ENCODE results near the gene PANK4.
A peak's percentile ranks its signal among the peaks of the same experiment; 100 is the strongest.

The PANK4 gene

GRCh38 chr1:2546515-2547209 lies 20.3 kb upstream of the PANK4 start:
- H3K4me1 ChIP-seq (ENCODE audit: insufficient read depth, poor library complexity, severe bottlenecking): peaks cover 5% of the 10 kb centered on the region
- peak overlapping the region; percentile 78 for H3K27ac ChIP-seq (ENCODE audit: poor library complexity, severe bottlenecking)
- no peaks in the 10 kb centered on the region for H3K36me3 ChIP-seq (ENCODE audit: low read depth)
- ATAC-seq (ENCODE audit: low read depth): peak; percentile 72
- no peaks in the 10 kb centered on the region for H3K27me3 ChIP-seq (ENCODE audit: insufficient read depth, poor library complexity, severe bottlenecking)
- peak overlapping the region; percentile 38 for H3K4me3 ChIP-seq (ENCODE audit: severe bottlenecking)
- no peaks in the 10 kb centered on the region for H3K9me3 ChIP-seq (ENCODE audit: severe bottlenecking)
- peak; percentile 89 for DNase-seq (ENCODE audit: low spot score)
- no peak for TF ChIP-seq CTCF (IDR thresholded peaks at IDR 0.05; ENCODE audit: poor library complexity, severe bottlenecking)

GRCh38 chr1:2545754-2546514 lies 19.5 kb upstream of the PANK4 start:
- H3K9me3 ChIP-seq (ENCODE audit: severe bottlenecking): no peaks in the 10 kb centered on the region
- H3K27ac ChIP-seq (ENCODE audit: poor library complexity, severe bottlenecking): peak overlapping the region; percentile 78
- peak; percentile 88 for DNase-seq (ENCODE audit: low spot score)
- TF ChIP-seq CTCF (IDR thresholded peaks at IDR 0.05; ENCODE audit: poor library complexity, severe bottlenecking): no peak
- no peaks in the 10 kb centered on the region for H3K36me3 ChIP-seq (ENCODE audit: low read depth)
- H3K27me3 ChIP-seq (ENCODE audit: insufficient read depth, poor library complexity, severe bottlenecking): no peaks in the 10 kb centered on the region
- H3K4me3 ChIP-seq (ENCODE audit: severe bottlenecking): peak overlapping the region; percentile 38
- H3K4me1 ChIP-seq (ENCODE audit: insufficient read depth, poor library complexity, severe bottlenecking): peaks cover 5% of the 10 kb centered on the region
- peak; percentile 57 for ATAC-seq (ENCODE audit: low read depth)

GRCh38 chr1:2544875-2545640 lies 18.7 kb upstream of the PANK4 start:
- H3K9me3 ChIP-seq (ENCODE audit: severe bottlenecking): no peaks in the 10 kb centered on the region
- no peak for ATAC-seq (ENCODE audit: low read depth)
- H3K36me3 ChIP-seq (ENCODE audit: low read depth): no peaks in the 10 kb centered on the region
- no peaks in the 10 kb centered on the region for H3K27me3 ChIP-seq (ENCODE audit: insufficient read depth, poor library complexity, severe bottlenecking)
- TF ChIP-seq CTCF (IDR thresholded peaks at IDR 0.05; ENCODE audit: poor library complexity, severe bottlenecking): no peak
- H3K27ac ChIP-seq (ENCODE audit: poor library complexity, severe bottlenecking): peak overlapping the region; percentile 78
- H3K4me1 ChIP-seq (ENCODE audit: insufficient read depth, poor library complexity, severe bottlenecking): peaks cover 5% of the 10 kb centered on the region
- H3K4me3 ChIP-seq (ENCODE audit: severe bottlenecking): no peak overlapping the region
- no peak for DNase-seq (ENCODE audit: low spot score)

GRCh38 chr1:2544093-2544874 lies 17.9 kb upstream of the PANK4 start:
- H3K36me3 ChIP-seq (ENCODE audit: low read depth): no peaks in the 10 kb centered on the region

More at GRCh38 chr1:2544093-2544874, 17.9 kb upstream of the PANK4 start:
- Histone ChIP-seq H3K27me3 (ENCODE audit: insufficient read depth, poor library complexity, severe bottlenecking) (no peaks in the 10 kb centered on the region), H3K4me3 (ENCODE audit: severe bottlenecking) (no peak overlapping the region), H3K9me3 (ENCODE audit: severe bottlenecking) (no peaks in the 10 kb centered on the region), H3K4me1 (ENCODE audit: insufficient read depth, poor library complexity, severe bottlenecking) (peaks cover 5% of the 10 kb centered on the region), H3K27ac (ENCODE audit: poor library complexity, severe bottlenecking) (peak overlapping the region; percentile 78)
- no peak for DNase-seq (ENCODE audit: low spot score)
- no peak for TF ChIP-seq CTCF (IDR thresholded peaks at IDR 0.05; ENCODE audit: poor library complexity, severe bottlenecking)
- no peak for ATAC-seq (ENCODE audit: low read depth)

Data from RWPE2 (cell line).